Breast epithelium (tissue), 3 donors: ENCODE data around the gene CDS2.

ENCODE experiments used
- POLR2AphosphoS5 ChIP-seq, 3 donors: sonication (generic); formaldehyde crosslinking; IDR thresholded peaks; one replicate each; pipeline ENCODE4 v1.6.1; 2017; ENCODE audit warnings: antibody characterized with exemption in 3 of 3
- TF ChIP-seq, protein P1 (sequence below), 3 donors: fragments of 450-650 bp; IDR thresholded peaks; one replicate each; pipeline ENCODE4 v1.5.1; 2016 to 2017; ENCODE audit warnings: antibody characterized with exemption in 3 of 3, mild to moderate bottlenecking in 3 of 3, moderate library complexity in 3 of 3

DNA sequence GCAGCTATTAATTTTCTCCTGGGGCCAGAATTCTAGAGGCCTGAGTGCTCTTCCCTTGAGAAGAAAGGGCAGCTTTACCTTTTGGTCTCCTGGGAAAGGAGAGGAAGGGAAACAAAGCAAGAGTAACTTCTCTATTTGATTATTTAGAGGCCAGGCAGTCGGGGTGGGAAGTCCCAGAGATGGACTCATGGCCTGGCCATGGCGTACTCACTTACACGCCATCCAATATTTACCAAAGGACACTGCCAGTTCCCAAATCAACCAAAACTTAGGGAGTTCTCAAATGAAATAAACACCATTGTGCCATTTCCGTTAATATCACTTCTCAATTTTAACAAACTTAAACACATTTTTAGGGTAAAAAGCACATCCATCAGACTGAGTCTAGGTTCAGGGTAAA lies 76.6 kb downstream of the CDS2 start:
- TF ChIP-seq, protein P1, sequence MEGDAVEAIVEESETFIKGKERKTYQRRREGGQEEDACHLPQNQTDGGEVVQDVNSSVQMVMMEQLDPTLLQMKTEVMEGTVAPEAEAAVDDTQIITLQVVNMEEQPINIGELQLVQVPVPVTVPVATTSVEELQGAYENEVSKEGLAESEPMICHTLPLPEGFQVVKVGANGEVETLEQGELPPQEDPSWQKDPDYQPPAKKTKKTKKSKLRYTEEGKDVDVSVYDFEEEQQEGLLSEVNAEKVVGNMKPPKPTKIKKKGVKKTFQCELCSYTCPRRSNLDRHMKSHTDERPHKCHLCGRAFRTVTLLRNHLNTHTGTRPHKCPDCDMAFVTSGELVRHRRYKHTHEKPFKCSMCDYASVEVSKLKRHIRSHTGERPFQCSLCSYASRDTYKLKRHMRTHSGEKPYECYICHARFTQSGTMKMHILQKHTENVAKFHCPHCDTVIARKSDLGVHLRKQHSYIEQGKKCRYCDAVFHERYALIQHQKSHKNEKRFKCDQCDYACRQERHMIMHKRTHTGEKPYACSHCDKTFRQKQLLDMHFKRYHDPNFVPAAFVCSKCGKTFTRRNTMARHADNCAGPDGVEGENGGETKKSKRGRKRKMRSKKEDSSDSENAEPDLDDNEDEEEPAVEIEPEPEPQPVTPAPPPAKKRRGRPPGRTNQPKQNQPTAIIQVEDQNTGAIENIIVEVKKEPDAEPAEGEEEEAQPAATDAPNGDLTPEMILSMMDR (IDR thresholded peaks at IDR 0.05) = no peak
- no peak for TF ChIP-seq POLR2AphosphoS5 (IDR thresholded peaks at IDR 0.05)
